ENCODE measurements around the gene SBF2.

- no peak for TF ChIP-seq FOXA1 (IDR thresholded peaks at IDR 0.05)
- TF ChIP-seq BHLHE40 (IDR thresholded peaks at IDR 0.05; ENCODE audit: borderline replicate concordance) = no peak
Measured at GRCh38 chr11:9861860-9862725, 431.9 kb downstream of the SBF2 start.

All from HEK293T (cell line).